Omental fat pad (tissue), 4 donors: ENCODE data around the gene PPIC. TPM values are rescaled to one million over a fixed set of nuclear protein-coding genes. Genes with fewer than 3 reads are reported as not detected.

Source experiments
- ATAC-seq: fragments of 150-250 bp; one replicate; pipeline ENCODE4 v1.9.1; 2016; ENCODE audit warnings: mild to moderate bottlenecking, moderate library complexity; ENCODE audit not compliant: low FRiP score
- DNase-seq: peaks from one replicate; pipeline ENCODE4 v3.0.0-alpha.2; 2019; ENCODE audit warnings: low spot score
- CTCF ChIP-seq, 3 donors: fragments of 450-650 bp; IDR thresholded peaks; one replicate each; pipeline ENCODE4 v1.5.1; 2016 to 2017; ENCODE audit warnings: antibody characterized with exemption in 3 of 3, mild to moderate bottlenecking in 3 of 3, moderate library complexity in 2 of 3
- total RNA-seq, 4 donors: library from RNA; depleted of rRNA; stranded (reverse); fragments of >200 nt; gene quantifications; one replicate each; pipeline ENCODE4 v1.1.0, GENCODE V29; 2016

Gene PPIC
- total RNA-seq, 4 donors from 2014 or later: 9.0 to 48.7 (median 22.6) TPM

GRCh38 chr5:123068368-123068938 is 31.9 kb upstream of the PPIC start:
- no peak for TF ChIP-seq CTCF (IDR thresholded peaks at IDR 0.05)
- ATAC-seq (no peak), DNase-seq (no peak)

- TF ChIP-seq CTCF (IDR thresholded peaks at IDR 0.05): no peak
- no peak for ATAC-seq
- no peak for DNase-seq
Observed at GRCh38 chr5:123066016-123066415, 29.5 kb upstream of the PPIC start.

- no peak for TF ChIP-seq CTCF (IDR thresholded peaks at IDR 0.05)
- DNase-seq (no peak), ATAC-seq (no peak)
Observed at GRCh38 chr5:123059455-123059854, 22.9 kb upstream of the PPIC start.

- ATAC-seq (no peak), DNase-seq (no peak)
- no peak for TF ChIP-seq CTCF (IDR thresholded peaks at IDR 0.05)
Observed at GRCh38 chr5:123051206-123051605, 14.7 kb upstream of the PPIC start.

GRCh38 chr5:123047706-123048105 is 11.2 kb upstream of the PPIC start:
- TF ChIP-seq CTCF (IDR thresholded peaks at IDR 0.05): no peak
- DNase-seq (no peak), ATAC-seq (no peak)

- TF ChIP-seq CTCF (IDR thresholded peaks at IDR 0.05): no peak
- no peak for DNase-seq
- ATAC-seq: no peak
Observed at GRCh38 chr5:123046222-123046621, 9.7 kb upstream of the PPIC start.

GRCh38 chr5:123044926-123045617 is 8.5 kb upstream of the PPIC start:
- no peak for TF ChIP-seq CTCF (IDR thresholded peaks at IDR 0.05)
- no peak for DNase-seq
- ATAC-seq: no peak
